ENCODE data around the gene GDA.

Gene GDA

DNA sequence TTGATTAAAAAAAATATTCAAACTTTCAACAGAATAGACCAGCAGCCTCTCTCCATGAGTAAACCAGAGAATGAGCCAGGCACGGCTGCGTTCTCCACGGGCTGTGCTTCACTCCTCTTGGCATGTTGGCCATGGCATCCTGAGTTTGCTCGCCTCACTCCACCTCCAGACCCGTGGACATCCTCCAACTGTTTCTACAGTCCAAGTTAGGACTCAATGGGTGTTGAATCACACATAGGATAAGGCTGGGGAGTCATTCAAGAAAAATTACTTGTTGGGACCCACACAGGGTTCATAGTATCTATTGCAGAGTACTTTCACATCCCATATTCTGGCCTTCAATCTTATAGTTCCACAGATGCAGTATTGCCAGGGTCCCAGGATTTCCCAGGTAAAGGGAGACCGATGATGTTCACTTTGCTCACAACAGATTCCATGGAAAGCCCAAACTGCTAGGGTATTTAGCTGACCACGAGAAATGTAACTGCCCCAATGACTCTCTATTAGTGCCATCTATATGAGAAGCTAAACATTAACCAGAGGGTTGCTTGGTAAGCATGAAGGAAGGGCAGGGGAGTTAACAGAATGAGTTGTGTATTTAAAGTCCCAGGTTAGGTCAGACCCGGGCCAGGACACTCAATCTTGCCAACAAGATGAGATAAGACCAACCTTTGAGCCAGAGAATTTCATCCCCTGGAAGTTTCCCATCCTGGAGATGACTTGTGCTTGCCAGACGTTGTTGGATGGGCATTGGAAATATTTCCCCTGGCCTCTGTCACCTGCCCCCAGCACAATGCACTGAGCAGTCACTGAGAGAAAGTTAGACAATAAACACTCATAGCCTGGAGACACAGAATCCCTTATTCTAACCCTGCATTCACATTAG is 19.7 kb upstream of the GDA start:
- TF ChIP-seq, protein P1, sequence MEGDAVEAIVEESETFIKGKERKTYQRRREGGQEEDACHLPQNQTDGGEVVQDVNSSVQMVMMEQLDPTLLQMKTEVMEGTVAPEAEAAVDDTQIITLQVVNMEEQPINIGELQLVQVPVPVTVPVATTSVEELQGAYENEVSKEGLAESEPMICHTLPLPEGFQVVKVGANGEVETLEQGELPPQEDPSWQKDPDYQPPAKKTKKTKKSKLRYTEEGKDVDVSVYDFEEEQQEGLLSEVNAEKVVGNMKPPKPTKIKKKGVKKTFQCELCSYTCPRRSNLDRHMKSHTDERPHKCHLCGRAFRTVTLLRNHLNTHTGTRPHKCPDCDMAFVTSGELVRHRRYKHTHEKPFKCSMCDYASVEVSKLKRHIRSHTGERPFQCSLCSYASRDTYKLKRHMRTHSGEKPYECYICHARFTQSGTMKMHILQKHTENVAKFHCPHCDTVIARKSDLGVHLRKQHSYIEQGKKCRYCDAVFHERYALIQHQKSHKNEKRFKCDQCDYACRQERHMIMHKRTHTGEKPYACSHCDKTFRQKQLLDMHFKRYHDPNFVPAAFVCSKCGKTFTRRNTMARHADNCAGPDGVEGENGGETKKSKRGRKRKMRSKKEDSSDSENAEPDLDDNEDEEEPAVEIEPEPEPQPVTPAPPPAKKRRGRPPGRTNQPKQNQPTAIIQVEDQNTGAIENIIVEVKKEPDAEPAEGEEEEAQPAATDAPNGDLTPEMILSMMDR (conservative IDR thresholded peaks at IDR 0.05; ENCODE audit: low read depth, low read length): no peak

DNA sequence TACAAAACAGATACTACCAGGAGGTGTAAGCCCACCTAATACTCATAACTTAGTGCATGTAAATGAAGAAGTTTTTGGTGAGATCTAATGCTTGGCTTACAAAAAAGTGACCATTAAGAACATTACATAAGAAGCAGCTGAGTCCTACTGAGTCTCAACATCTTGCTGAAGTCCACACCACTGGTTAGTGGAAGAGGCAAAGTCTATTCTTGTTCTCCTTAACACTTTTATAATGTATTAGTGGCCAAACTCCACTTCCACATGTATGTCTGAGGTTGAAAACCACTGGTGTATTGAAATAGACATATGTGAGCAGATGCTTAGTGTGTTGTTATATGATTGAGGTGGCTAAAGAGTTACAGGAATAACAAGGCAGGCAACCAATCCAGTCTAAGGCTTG is 18.9 kb upstream of the GDA start:
- H3K4me3 ChIP-seq (ENCODE audit: low read depth, low read length): no peak overlapping the region
- TF ChIP-seq, protein P1 (conservative IDR thresholded peaks at IDR 0.05; ENCODE audit: low read depth, low read length): no peak
- DNase-seq (ENCODE audit: low read depth): no peak

More for the DNA sequence above, 19.7 kb upstream of the GDA start:
- H3K4me3 ChIP-seq (ENCODE audit: low read depth, low read length): no peak overlapping the region
- DNase-seq (ENCODE audit: low read depth): no peak

DNA sequence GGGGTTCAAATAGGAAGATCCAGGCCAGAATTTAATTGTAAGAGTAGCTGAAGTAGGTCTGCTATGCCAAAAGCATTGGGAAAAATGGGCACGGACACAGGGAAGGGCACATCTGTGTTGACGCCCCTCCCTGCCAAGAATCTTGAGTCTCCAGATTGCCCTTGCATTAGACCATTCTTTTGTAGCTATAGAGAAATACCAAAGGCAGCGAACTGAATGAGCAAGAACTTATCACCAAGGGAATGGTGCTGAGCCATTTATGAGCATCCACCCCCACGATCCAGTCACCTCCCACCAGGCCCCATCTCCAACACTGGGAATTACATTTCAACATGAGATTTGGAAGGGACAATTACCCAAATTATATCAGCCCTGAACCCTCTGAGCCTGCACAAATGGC is 18.0 kb upstream of the GDA start:
- TF ChIP-seq, protein P1 (conservative IDR thresholded peaks at IDR 0.05; ENCODE audit: low read depth, low read length): no peak
- DNase-seq (ENCODE audit: low read depth): no peak
- no peak overlapping the region for H3K4me3 ChIP-seq (ENCODE audit: low read depth, low read length)

DNA sequence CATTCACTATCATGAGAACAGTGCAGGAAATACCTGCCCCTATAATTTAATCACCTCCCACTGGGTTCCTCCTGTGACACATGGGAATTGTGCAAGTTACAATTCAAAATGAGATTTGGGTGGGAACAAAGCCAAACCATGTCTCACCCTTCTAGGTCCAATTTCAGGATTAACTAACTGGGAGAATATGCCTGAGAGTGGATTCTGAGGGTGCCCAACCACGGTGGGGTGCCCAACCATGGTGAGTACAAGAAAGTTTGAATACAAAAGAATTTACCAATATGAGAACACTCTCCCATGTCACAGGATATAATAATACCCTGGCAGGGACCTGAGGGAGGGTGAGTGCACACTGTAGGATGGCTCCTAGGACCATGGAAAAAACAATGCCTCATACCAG is 17.2 kb upstream of the GDA start:
- TF ChIP-seq, protein P1 (conservative IDR thresholded peaks at IDR 0.05; ENCODE audit: low read depth, low read length): no peak
- no peak overlapping the region for H3K4me3 ChIP-seq (ENCODE audit: low read depth, low read length)
- DNase-seq (ENCODE audit: low read depth): no peak

DNA sequence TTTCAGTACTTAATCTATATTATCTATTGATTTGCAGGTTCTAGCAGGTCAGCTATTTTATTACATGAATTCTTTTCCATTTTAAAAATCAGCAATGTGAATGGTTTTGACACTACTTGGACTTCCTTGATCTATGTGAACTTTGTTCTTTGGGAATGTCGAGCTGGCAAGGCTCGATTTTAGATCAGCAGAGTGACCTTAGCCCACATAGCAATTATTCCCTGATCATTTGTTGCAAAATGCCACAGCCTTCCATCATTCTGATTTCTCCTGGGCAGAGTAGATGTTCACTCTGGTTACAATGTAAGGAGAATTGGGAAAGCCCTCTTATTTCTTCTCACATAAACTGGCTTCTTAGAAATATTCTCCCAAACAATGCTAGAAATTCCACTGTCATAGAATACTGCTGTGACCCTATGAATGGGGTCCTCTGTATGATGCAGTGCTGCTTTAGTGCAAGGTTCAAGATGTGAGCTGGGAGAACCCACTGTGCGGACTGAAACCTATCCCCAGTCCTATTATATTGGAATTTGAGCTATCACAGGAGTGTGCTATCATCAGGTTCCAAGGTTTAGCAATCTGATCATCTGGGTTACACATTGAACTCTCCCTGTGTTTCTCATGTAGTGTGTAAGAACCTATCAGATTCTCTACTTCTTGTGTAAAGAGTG is 15.7 kb upstream of the GDA start:
- DNase-seq (ENCODE audit: low read depth): no peak
- no peak overlapping the region for H3K4me3 ChIP-seq (ENCODE audit: low read depth, low read length)
- TF ChIP-seq, protein P1 (conservative IDR thresholded peaks at IDR 0.05; ENCODE audit: low read depth, low read length): no peak

DNA sequence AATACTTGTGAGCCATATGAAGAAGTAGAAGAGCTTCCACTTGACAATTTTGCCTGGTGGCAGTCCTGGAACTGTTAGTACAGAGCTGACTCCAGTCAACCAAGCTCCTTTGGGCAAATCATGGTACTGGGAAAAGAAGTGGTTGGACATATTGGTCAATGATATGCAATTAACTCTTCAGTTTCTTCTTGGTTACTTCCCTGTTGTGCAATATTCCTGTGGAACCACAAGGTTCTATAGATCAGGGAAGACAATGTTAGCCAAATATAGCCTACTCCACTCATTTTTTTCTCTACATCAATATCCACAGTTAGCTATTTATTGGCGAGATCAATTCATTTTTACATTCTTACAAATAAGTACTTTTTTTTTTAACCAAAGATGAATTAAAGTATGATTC is 14.4 kb upstream of the GDA start:
- TF ChIP-seq, protein P1 (conservative IDR thresholded peaks at IDR 0.05; ENCODE audit: low read depth, low read length): no peak
- H3K4me3 ChIP-seq (ENCODE audit: low read depth, low read length): no peak overlapping the region
- DNase-seq (ENCODE audit: low read depth): no peak
